ENCODE results near the gene TAS1R3.

- TF ChIP-seq ZFP30 (CRISPR knock-in tag; IDR thresholded peaks at IDR 0.05), result no peak
- TF ChIP-seq, protein P1, sequence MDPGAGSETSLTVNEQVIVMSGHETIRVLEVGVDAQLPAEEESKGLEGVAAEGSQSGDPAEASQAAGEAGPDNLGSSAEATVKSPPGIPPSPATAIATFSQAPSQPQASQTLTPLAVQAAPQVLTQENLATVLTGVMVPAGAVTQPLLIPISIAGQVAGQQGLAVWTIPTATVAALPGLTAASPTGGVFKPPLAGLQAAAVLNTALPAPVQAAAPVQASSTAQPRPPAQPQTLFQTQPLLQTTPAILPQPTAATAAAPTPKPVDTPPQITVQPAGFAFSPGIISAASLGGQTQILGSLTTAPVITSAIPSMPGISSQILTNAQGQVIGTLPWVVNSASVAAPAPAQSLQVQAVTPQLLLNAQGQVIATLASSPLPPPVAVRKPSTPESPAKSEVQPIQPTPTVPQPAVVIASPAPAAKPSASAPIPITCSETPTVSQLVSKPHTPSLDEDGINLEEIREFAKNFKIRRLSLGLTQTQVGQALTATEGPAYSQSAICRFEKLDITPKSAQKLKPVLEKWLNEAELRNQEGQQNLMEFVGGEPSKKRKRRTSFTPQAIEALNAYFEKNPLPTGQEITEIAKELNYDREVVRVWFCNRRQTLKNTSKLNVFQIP (CRISPR knock-in tag; IDR thresholded peaks at IDR 0.05; ENCODE audit: borderline replicate concordance, low read depth), result no peak
- TF ChIP-seq ZNF8 (CRISPR knock-in tag; IDR thresholded peaks at IDR 0.05), result no peak
- TF ChIP-seq ISL1 (CRISPR knock-in tag; IDR thresholded peaks at IDR 0.05), result no peak
- no peak for TF ChIP-seq PATZ1 (CRISPR knock-in tag; IDR thresholded peaks at IDR 0.05; ENCODE audit: borderline replicate concordance)
- TF ChIP-seq RARB (CRISPR knock-in tag; IDR thresholded peaks at IDR 0.05), result no peak
- TF ChIP-seq ARNTL (CRISPR knock-in tag; IDR thresholded peaks at IDR 0.05; ENCODE audit: borderline replicate concordance, low read depth), result no peak
- TF ChIP-seq, protein P2, sequence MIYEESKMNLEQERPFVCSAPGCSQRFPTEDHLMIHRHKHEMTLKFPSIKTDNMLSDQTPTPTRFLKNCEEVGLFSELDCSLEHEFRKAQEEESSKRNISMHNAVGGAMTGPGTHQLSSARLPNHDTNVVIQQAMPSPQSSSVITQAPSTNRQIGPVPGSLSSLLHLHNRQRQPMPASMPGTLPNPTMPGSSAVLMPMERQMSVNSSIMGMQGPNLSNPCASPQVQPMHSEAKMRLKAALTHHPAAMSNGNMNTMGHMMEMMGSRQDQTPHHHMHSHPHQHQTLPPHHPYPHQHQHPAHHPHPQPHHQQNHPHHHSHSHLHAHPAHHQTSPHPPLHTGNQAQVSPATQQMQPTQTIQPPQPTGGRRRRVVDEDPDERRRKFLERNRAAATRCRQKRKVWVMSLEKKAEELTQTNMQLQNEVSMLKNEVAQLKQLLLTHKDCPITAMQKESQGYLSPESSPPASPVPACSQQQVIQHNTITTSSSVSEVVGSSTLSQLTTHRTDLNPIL (CRISPR knock-in tag; IDR thresholded peaks at IDR 0.05; ENCODE audit: low read depth), result no peak
- TF ChIP-seq SNAI2 (CRISPR knock-in tag; IDR thresholded peaks at IDR 0.05), result no peak
- TF ChIP-seq PPARA (CRISPR knock-in tag; IDR thresholded peaks at IDR 0.05; ENCODE audit: borderline replicate concordance), result no peak
- TF ChIP-seq TSHZ2 (CRISPR knock-in tag; IDR thresholded peaks at IDR 0.05), result no peak
Observed at GRCh38 chr1:1344655-1345361, 13.7 kb downstream of the TAS1R3 start.
